NCI-H2081 (cell line): ENCODE data around the gene ATP8B4.
"Not testable (repeated sequence)": the region's sequence is repeated elsewhere in the genome, so short reads cannot be mapped to it uniquely, and the experiment has no call there.

Experiments
- DNase-seq, 2 experiments: peaks; one replicate each; lab custom pipeline; 2025; lab: John Stamatoyannopoulos, UW

ATP8B4 gene

GRCh38 chr15:50107591-50108408 is 11.2 kb downstream of the ATP8B4 start:
- DNase-seq: no peak

GRCh38 chr15:50107157-50107556 is 11.9 kb downstream of the ATP8B4 start:
- no peak for DNase-seq

GRCh38 chr15:50106457-50106856 is 12.6 kb downstream of the ATP8B4 start:
- DNase-seq: no peak

GRCh38 chr15:50100486-50100885 is 18.5 kb downstream of the ATP8B4 start:
- DNase-seq: no peak

DNA sequence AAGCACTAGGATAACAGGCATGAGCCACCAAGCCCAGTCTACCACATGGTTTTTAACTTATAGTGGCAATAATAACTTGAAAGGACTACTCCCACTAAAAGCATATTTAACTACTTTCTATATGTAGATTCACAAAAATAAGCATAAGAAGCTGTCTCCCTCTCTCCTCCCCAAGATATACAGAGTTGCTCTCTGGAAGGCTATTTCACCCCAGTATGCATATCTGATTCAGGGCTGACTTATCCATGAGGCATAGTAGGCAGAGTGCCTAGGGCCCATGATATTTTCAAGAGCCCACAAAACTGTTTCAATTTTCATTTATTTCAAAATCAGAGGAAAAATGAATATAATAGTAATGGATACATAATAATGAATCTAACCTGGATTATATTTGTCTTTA is 20.5 kb downstream of the ATP8B4 start:
- DNase-seq: no peak

- no peak for DNase-seq
Measured at GRCh38 chr15:50095938-50096821, 22.9 kb downstream of the ATP8B4 start.

DNA sequence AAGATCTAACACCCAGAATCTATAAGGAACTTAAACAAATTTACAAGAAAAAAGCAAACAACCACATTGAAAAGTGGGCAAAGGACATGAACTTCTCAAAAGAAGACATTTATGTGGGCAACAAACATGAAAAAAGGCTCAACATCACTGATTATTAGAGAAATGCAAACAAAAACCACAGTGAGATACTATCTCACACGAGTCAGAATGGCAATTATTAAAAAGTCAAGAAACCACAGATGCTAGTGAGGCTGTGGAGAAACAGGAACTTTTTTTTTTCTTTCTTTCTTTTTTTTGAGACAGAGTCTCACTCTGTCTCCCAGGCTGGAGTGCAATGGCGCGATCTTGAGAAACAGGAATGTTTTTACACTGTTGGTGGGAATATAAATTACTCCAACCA is 29.6 kb downstream of the ATP8B4 start:
- DNase-seq: not testable (repeated sequence)

- no peak for DNase-seq
Measured at GRCh38 chr15:50084932-50085331, 34.1 kb downstream of the ATP8B4 start.

DNA sequence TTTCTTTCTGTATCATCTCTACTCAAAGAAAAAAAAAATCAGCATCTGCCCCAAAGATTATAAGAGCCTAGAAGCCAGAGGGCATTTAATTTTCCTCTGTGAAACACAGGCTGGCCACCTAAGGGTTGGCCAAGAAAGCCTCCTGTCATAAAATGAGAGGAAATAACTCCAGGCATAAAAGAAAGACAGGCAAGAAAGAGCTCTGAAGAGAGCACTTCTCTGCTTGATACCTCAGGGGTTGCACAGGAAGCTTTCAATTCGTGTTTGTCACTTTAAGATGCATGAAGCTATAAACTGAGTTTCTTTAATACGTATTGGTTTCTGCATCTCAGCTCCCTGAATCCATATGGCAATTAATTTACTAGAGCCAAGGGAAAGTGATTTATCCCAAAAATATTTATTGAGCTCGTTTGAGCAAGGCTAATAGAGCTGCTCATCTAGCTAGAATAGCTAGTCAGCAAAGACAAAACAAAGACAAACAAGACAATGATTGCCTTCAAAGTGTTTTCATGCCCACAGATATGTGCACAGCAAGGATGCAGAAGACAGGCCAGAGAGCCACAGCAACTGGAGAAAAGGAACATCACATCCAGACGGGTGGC is 35.5 kb downstream of the ATP8B4 start:
- no peak for DNase-seq

DNA sequence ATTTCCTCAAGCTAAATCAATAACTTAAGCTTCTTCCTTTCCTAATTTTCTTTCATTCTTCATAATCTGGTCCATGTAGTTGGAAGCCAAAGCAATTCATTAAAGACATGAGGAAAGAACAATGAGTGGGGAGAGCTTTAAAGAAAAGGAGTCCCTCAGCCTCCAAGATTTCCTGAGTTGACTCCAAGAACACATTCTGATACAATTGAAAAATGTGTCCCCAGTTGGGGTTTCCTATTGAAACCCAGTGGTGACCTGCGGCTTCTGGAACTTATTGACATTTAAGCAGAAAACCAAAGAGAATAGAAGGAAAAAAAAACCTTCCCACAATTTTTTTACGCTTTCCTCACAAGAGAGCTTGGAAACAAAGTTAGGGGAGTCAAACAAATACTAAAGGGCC is 37.0 kb downstream of the ATP8B4 start:
- no peak for DNase-seq

DNA sequence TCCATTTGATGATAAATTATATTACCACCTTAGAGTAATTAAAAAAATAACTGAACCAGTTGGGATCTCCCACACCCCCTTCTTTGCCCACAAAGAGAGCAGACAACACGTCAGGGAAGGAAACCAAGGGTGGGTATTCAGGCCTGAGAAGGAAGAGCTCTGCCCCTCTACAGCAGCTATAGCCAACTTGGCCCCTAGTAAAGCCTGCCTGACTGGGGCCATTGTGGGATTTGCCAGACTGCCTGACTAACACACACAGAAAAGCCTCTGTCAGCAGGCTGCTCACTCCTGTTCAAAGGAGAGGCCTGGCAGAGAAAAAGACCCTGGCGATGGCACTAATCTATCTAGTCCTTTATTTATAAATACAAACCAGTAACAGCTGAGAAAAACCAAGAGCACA is 41.4 kb downstream of the ATP8B4 start:
- DNase-seq: no peak

DNA sequence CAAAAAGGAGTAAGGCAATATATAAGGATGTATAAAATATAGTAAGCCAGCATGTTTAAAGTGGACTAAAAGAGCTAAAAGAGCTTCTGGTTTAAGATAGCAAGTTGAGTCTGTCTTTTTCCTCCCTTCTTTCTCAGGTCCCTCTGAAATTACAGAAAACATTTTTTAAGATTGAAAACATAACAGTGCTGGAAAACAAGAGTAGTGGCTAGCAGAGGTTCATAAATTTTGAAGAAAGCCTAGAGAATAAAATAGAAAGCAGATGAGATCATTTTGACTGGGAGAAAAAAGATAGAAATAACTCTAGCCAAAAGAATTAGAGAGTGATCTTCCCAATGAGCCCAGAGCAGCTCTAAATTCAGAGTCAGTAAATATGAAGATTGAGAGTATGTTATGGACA is 41.9 kb downstream of the ATP8B4 start:
- no peak for DNase-seq

DNA sequence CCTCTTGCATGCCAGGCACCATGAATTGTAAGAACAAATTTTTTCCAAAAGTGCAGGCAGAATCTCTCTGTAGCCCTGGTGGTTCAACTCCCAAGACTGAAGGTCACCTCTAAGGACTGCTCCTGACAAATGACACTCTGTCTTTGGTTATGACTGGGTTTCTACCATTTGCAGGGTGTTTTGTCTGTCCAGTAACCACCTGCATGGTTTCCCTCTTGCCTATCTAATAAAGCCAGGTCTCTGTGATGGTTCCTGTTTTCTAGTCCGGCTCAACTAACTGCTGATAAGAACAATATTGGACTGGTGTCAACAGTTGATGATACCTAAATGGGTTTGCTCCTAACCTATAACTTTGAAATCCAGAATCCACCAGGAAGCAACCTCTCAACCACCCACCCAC is 43.7 kb downstream of the ATP8B4 start:
- DNase-seq: no peak

- DNase-seq: no peak
Measured at GRCh38 chr15:50071551-50072258, 47.3 kb downstream of the ATP8B4 start.

DNA sequence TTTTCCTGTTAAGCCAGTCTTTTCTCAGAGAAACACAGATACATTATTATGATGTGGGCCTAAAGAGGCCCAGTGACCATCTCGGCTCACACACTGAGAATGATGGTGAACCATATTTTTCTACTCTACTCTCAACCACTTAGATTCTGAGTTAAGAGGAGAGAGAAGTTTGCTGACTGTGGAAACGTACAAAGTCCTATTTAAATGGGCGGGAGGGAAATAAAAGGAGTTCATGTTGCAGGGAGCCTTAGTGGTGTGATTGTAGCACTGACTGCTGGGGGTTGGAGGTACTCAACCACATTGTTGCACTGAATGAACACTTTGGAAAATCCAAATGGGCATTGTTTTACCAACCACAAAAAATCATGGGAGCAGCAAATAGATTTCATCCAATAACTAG is 51.0 kb downstream of the ATP8B4 start:
- no peak for DNase-seq

GRCh38 chr15:50067254-50067653 is 51.8 kb downstream of the ATP8B4 start:
- DNase-seq: no peak

GRCh38 chr15:50066666-50067065 is 52.4 kb downstream of the ATP8B4 start:
- no peak for DNase-seq

GRCh38 chr15:50066202-50066601 is 52.8 kb downstream of the ATP8B4 start:
- DNase-seq: peak in 1 of 2 experiments; percentile 36

DNA sequence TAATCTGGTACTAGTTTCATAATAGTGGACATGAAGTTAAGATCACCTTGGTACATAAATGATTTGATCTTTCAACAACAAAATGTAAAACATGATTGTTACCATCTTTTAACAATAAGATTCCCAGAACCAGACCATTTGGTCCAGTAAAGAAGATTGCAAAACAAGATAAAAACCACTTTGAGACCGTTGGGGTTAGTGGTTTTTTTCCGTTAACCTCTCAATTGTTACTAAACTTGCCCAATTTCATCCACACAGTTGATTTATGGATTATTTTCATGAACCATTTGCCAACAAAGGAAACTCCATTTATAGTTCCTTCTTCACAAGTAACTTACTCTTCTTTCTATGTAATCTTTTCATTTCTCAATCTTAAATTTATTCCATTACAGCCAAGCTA is 53.8 kb downstream of the ATP8B4 start:
- no peak for DNase-seq

DNA sequence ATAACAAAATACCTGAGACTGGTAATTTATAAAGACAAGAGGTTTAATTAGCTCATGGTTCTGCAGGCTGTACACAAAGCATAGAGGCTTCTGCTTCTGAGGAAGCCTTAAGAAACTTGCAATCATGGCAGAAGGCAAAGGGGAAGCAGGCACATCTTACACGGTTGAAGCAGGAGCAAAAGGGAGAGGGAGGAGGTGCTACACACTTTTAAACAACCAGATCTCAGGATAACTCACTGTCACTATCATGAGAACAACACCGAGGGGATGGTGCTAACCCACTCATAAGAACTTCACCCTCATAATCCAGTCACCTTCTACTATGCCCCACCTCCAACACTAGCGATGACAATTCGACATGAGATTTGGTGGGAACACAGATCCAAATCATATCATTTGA is 54.4 kb downstream of the ATP8B4 start:
- DNase-seq: no peak

- DNase-seq: no peak
Measured at GRCh38 chr15:50063226-50063625, 55.8 kb downstream of the ATP8B4 start.

GRCh38 chr15:50061503-50061902 is 57.5 kb downstream of the ATP8B4 start:
- DNase-seq: no peak
